GM12878 (cell line): ENCODE data around the gene TSBP1. TPM values are rescaled to one million over a fixed set of nuclear protein-coding genes. Genes with fewer than 3 reads are reported as not detected.

Experiments used
- ATAC-seq: fragments of 200-7000 bp; cut with Tn5 transposase; 3 replicates; pipeline ENCODE4 v1.9.1; 2020; ENCODE audit warnings: mild to moderate bottlenecking, moderate library complexity
- BruUV-seq: library from RNA; stranded (reverse); fragments of 400-500 nt; replicated peaks from 2 replicates; lab custom pipeline; 2021; lab: Mats Ljungman, UMichigan
- CTCF ChIA-PET: fragments of 300-600 bp; sonication (Branson Sonifier 250); formaldehyde crosslinking; extraction: SDS; loops from one replicate; lab custom pipeline; 2021; ENCODE audit warnings: inconsistent platforms; lab: Yijun Ruan, JAX
- POLR2A ChIA-PET: fragments of 350-600 bp; formaldehyde crosslinking; extraction: SDS; loops from one replicate; lab custom pipeline; 2021; ENCODE audit warnings: inconsistent platforms; lab: Charles Lee
- RAD21 ChIA-PET: fragments of 300-600 bp; sonication (Branson Sonifier 250); formaldehyde crosslinking; loops from one replicate; lab custom pipeline; 2023; ENCODE audit warnings: antibody characterized with exemption; ENCODE audit not compliant: unreplicated experiment; lab: Charles Lee
- SMC1A ChIA-PET: fragments of 300-600 bp; sonication (Branson Sonifier 250); formaldehyde crosslinking; loops from one replicate; lab custom pipeline; 2023; ENCODE audit not compliant: unreplicated experiment, uncharacterized antibody; lab: Charles Lee
- DNase-seq: peaks from one replicate; pipeline ENCODE4 v3.0.0-alpha.2; 2011; ENCODE audit warnings: low read depth, low spot score
- FAIRE-seq: peaks from 3 replicates; lab custom pipeline; 2011; peaks lifted over from hg19 to GRCh38; lab: Jason Lieb, UNC
- H2AFZ ChIP-seq: 2 replicates; pipeline ENCODE4 v1.6.0; 2011; ENCODE audit warnings: low read depth, low read length, control low read depth; ENCODE audit not compliant: control insufficient read depth
- H3K27ac ChIP-seq: 2 replicates; pipeline ENCODE4 v1.5.1; 2011; ENCODE audit warnings: control low read depth; ENCODE audit not compliant: control insufficient read depth, insufficient read depth
- H3K27me3 ChIP-seq, 2 experiments: replicated peaks in 1 of 2; 2 replicates each; pipeline versions ENCODE4 v1.6.0 to v1.6.1; 2011; ENCODE audit warnings: low read length in 1 of 2; ENCODE audit not compliant: control insufficient read depth in 2 of 2, insufficient read depth in 2 of 2
- H3K36me3 ChIP-seq, 2 experiments: 2 replicates each; pipeline ENCODE4 v1.5.1; 2011; ENCODE audit warnings: low read length in 1 of 2; ENCODE audit not compliant: control insufficient read depth in 2 of 2, insufficient read depth in 2 of 2
- H3K4me1 ChIP-seq: 2 replicates; pipeline ENCODE4 v1.6.1; 2011; ENCODE audit warnings: mild to moderate bottlenecking, low read length, moderate library complexity, mixed read lengths; ENCODE audit not compliant: control insufficient read depth, insufficient read depth
- H3K4me2 ChIP-seq: 2 replicates; pipeline ENCODE4 v1.6.0; 2011; ENCODE audit warnings: control low read depth; ENCODE audit not compliant: control insufficient read depth, insufficient read depth
- H3K4me3 ChIP-seq: fragments of 200-600 bp; sonication (generic); 2 replicates; pipeline ENCODE4 v1.5.1; 2016
- H3K79me2 ChIP-seq: 2 replicates; pipeline ENCODE4 v1.6.0; 2011; ENCODE audit warnings: low read length; ENCODE audit not compliant: control insufficient read depth, insufficient read depth
- H3K9ac ChIP-seq: 2 replicates; pipeline ENCODE4 v1.8.0; 2011; ENCODE audit warnings: low read length, control low read depth, mixed read lengths; ENCODE audit not compliant: control insufficient read depth, insufficient read depth
- H3K9me3 ChIP-seq: replicated peaks from 3 replicates; pipeline ENCODE4 v1.5.1; 2011; ENCODE audit warnings: mild to moderate bottlenecking, low read length; ENCODE audit not compliant: control insufficient read depth, insufficient read depth
- H4K20me1 ChIP-seq: 2 replicates; pipeline ENCODE4 v1.6.0; 2011; ENCODE audit not compliant: control insufficient read depth, insufficient read depth
- CBFB ChIP-seq: IDR thresholded peaks from 2 replicates; pipeline ENCODE4 v1.6.1; 2016; ENCODE audit warnings: antibody characterized with exemption, low read depth
- CEBPB ChIP-seq, 2 experiments: fragments of 150-350 bp in 1 of 2; IDR thresholded peaks; 2 replicates each; pipeline ENCODE4 v1.6.1; 2012 to 2014; ENCODE audit warnings: low read depth in 2 of 2, low read length in 2 of 2, borderline replicate concordance in 1 of 2, inconsistent platforms in 1 of 2
- CTCF ChIP-seq, 3 experiments: IDR thresholded peaks in 2 of 3; conservative IDR thresholded peaks in 1 of 3; 2 replicates each; pipeline ENCODE4 v1.5.1; 2011; ENCODE audit warnings: low read depth in 3 of 3, low read length in 3 of 3, mild to moderate bottlenecking in 3 of 3, control low read depth in 2 of 3, moderate library complexity in 2 of 3, inconsistent platforms in 1 of 3, mixed read lengths in 1 of 3; ENCODE audit not compliant: control insufficient read depth in 2 of 3, insufficient read depth in 1 of 3; ENCODE audit errors: extremely low read depth in 1 of 3
- EP300 ChIP-seq, 2 experiments: fragments of 150-350 bp in 1 of 2; IDR thresholded peaks; 2 replicates each; pipeline ENCODE4 v1.6.1; 2011 to 2012; ENCODE audit warnings: low read depth in 2 of 2, low read length in 2 of 2, borderline replicate concordance in 1 of 2, improper control_type of control experiment in 1 of 2, inconsistent platforms in 1 of 2; ENCODE audit not compliant: control insufficient read depth in 1 of 2
- FOS ChIP-seq: IDR thresholded peaks from 3 replicates; pipeline ENCODE4 v1.6.1; 2011; ENCODE audit warnings: borderline replicate concordance; ENCODE audit not compliant: insufficient read length; ENCODE audit errors: extremely low read depth
- HDAC2 ChIP-seq: fragments of 200-600 bp; sonication (generic); IDR thresholded peaks from 2 replicates; pipeline ENCODE4 v1.6.1; 2017
- HDGF ChIP-seq: fragments of 450-650 bp; IDR thresholded peaks from 2 replicates; pipeline ENCODE4 v1.6.1; 2016; ENCODE audit warnings: antibody characterized with exemption
- IRF4 ChIP-seq: IDR thresholded peaks from 2 replicates; pipeline ENCODE4 v1.6.1; 2011; ENCODE audit warnings: low read depth, low read length
- JUNB ChIP-seq: IDR thresholded peaks from 2 replicates; pipeline ENCODE4 v1.6.1; 2016; ENCODE audit warnings: antibody characterized with exemption, mild to moderate bottlenecking
- KDM1A ChIP-seq: fragments of 200-600 bp; sonication (generic); IDR thresholded peaks from 2 replicates; pipeline ENCODE4 v1.6.1; 2016; ENCODE audit warnings: borderline replicate concordance
- MAX ChIP-seq: IDR thresholded peaks from 2 replicates; pipeline ENCODE4 v1.6.1; 2012; ENCODE audit warnings: low read depth, low read length, improper control_type of control experiment
- RFX5 ChIP-seq: IDR thresholded peaks from 2 replicates; pipeline ENCODE4 v1.6.1; 2011; ENCODE audit warnings: low read depth, low read length, improper control_type of control experiment
- SMC3 ChIP-seq: IDR thresholded peaks from 2 replicates; pipeline ENCODE4 v1.6.1; 2011; ENCODE audit warnings: low read length, improper control_type of control experiment, borderline replicate concordance
- STAT1 ChIP-seq: fragments of 450-650 bp; conservative IDR thresholded peaks from 2 replicates; pipeline ENCODE4 v1.6.1; 2014; ENCODE audit warnings: antibody characterized with exemption, mild to moderate bottlenecking
- TCF7 ChIP-seq: IDR thresholded peaks from 2 replicates; pipeline ENCODE4 v1.6.1; 2014; ENCODE audit warnings: antibody characterized with exemption, borderline replicate concordance
- YY1 ChIP-seq: IDR thresholded peaks from 2 replicates; pipeline ENCODE4 v1.6.1; 2011; ENCODE audit warnings: low read depth, mild to moderate bottlenecking, low read length
- ZNF217 ChIP-seq: fragments of 450-650 bp; IDR thresholded peaks from 2 replicates; pipeline ENCODE4 v1.6.1; 2017; ENCODE audit warnings: antibody characterized with exemption, mild to moderate bottlenecking
- WGBS: methylation state at CpG from one replicate; pipeline ENCODE4 v1.1.6; 2016; ENCODE audit warnings: low lambda C conversion rate; ENCODE audit not compliant: insufficient replicate concordance, insufficient coverage; ENCODE audit errors: missing lambda C conversion rate; 5-methylcytosine and 5-hydroxymethylcytosine counted together
- in situ Hi-C: fragments of 300-500 bp; cut with MboI; formaldehyde crosslinking; loops from 9 replicates; pipeline ENCODE4 v1.14.3; 2018; ENCODE audit warnings: mixed read lengths
- intact Hi-C: fragments of 100-400 bp; cut with micrococcal nuclease; formaldehyde crosslinking; loops from one replicate; pipeline ENCODE4 v1.14.2; 2022; ENCODE audit not compliant: unreplicated experiment
- polyA plus RNA-seq, 11 experiments: library from polyadenylated mRNA; depleted of rRNA in 4 of 11; unstranded in 6 of 11; stranded (reverse) in 5 of 11; fragments of >200 nt; fragmentation: Nextera tagmentation in 4 of 11; fragmentation: Illumina TruSeq in 1 of 11; extraction: Ambion mirVana in 4 of 11; extraction: Trizol in 1 of 11; gene quantifications; 1 replicate in 1 of 11; 2 replicates in 10 of 11; pipeline versions ENCODE4 v1.2.1 to v1.2.3, GENCODE V29; 2011 to 2016; ENCODE audit warnings: inconsistent platforms in 2 of 11, missing spikeins in 2 of 11, low read depth in 1 of 11
- total RNA-seq, 4 experiments: library from RNA; depleted of rRNA in 3 of 4; stranded (reverse); fragments of >200 nt in 3 of 4; fragmentation: Illumina TruSeq in 1 of 4; extraction: Trizol in 1 of 4; gene quantifications; 2 replicates each; pipeline versions ENCODE4 v1.2.1 to v1.2.3, GENCODE V29; 2013 to 2021
- TF ChIP-seq, protein P1 (sequence below): fragments of 450-650 bp; IDR thresholded peaks from 2 replicates; pipeline ENCODE4 v1.6.1; 2017; ENCODE audit warnings: mild to moderate bottlenecking

TSBP1 gene
- total and polyA plus RNA-seq, 10 of the 15 experiments (the other 5 are each of a cell fraction or from before 2014, with no cell fraction given): not detected

DNA sequence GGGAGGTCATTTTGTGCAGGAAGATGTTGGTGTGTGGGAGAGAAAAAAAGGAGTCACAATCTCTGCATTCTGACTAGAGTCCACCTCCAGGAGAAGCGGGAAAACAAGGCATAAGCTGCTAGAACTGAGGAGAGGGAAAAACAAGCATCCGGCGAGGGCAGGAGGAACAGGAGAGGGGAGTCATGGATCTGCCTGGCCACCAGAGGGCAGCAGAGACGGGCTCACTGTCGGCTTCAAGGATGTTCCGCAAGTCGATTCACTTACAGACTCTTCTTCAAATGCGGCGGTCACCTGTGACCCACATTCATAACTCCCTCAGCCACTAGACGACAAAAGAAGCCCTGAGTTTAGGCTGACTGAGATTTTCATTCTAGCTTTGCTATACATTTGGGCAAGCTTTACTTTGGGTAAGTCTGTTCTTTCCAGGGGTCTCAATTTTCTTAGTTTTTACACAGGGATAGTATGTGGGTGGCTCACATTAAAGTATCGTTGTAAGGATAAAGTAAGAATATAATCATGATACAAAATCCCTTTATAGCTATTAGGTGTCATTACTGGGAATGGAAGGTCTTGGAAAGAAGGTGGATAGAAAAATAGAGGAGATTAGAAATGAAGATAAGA lies 41.8 kb upstream of the TSBP1 start (continued):
- TF ChIP-seq CTCF (IDR thresholded peaks at IDR 0.05 in 2 of 3, conservative IDR thresholded peaks at IDR 0.05 in 1 of 3; ENCODE audit: control insufficient read depth in 2 of 3, extremely low read depth in 1 of 3, insufficient read depth in 1 of 3, low read depth in 3 of 3, low read length in 3 of 3) (peak; percentile 84 to 96 (median 94)), YY1 (peak; percentile 73; the same call in 1 of the 2 replicates), IRF4 (0 out of 2 replicates have a peak, but pooled peaks have one; percentile 40), RFX5 (0 out of 2 replicates have a peak, but pooled peaks have one; percentile 43), SMC3 (peak; percentile 98), STAT1 (peak; percentile 68; the same call in 1 of the 2 replicates)

GRCh38 chr6:32411566-32412327 lies 40.0 kb upstream of the TSBP1 start:
- Histone ChIP-seq H3K9me3 (no peaks in the 10 kb centered on the region), H3K4me3 (no peak overlapping the region), H4K20me1 (no peaks in the 10 kb centered on the region), H3K27me3 (peaks cover 0 to 2% of the 10 kb centered on the region in 2 experiments; a peak in 3 of 4 replicates), H3K4me2 (no peak overlapping the region), H3K4me1 (no peaks in the 10 kb centered on the region), H3K27ac (no peak overlapping the region), H3K36me3 (no peaks in the 10 kb centered on the region), H3K79me2 (no peaks in the 10 kb centered on the region), H2AFZ (no peak overlapping the region), H3K9ac (no peak overlapping the region)
- BruUV-seq: no TSS peak
- no peak for ATAC-seq
- ChIA-PET RAD21 (interaction anchor here (1.4 kb wide), 1 partner anchor 288 kb away, joined by 3 read pairs; no protein-coding TSS in a partner anchor), SMC1A (interaction anchor here (1.3 to 6.5 kb wide), 6 partner anchors 8 to 385 kb away, joined by 5 to 99 read pairs (median 25); no protein-coding TSS in a partner anchor), CTCF (interaction anchor here (1.0 to 11.1 kb wide), 7 partner anchors 14 to 427 kb away, joined by 3 to 200 read pairs (median 12); partner anchors contain the start of gene TAP2), POLR2A (interaction anchor here (0.5 kb wide), 1 partner anchor 907 kb away, joined by 5 read pairs; no protein-coding TSS in a partner anchor)
- intact Hi-C loops: loop anchor here (5.0 kb wide), 1 partner anchor 456 kb away; no protein-coding TSS in a partner anchor
- DNase-seq: no peak
- in situ Hi-C loops: loop anchor here (5.0 kb wide), 3 partner anchors 164 to 456 kb away; no protein-coding TSS in a partner anchor
- no peak for FAIRE-seq
- WGBS: 47% methylated on average over 9 of the region's 9 CpGs
- TF ChIP-seq FOS: no peak
- TF ChIP-seq KDM1A: no peak
- no peak for TF ChIP-seq TCF7
- TF ChIP-seq JUNB: no peak
- no peak for TF ChIP-seq HDAC2
- TF ChIP-seq HDGF: no peak
- TF ChIP-seq EP300 (IDR thresholded peaks at IDR 0.05; ENCODE audit: borderline replicate concordance in 1 of 2, control insufficient read depth in 1 of 2, low read depth in 2 of 2, low read length in 2 of 2): no peak
- no peak for TF ChIP-seq ZNF217
- no peak for TF ChIP-seq CEBPB (IDR thresholded peaks at IDR 0.05; ENCODE audit: borderline replicate concordance in 1 of 2, low read depth in 2 of 2, low read length in 2 of 2)
- TF ChIP-seq, protein P1, sequence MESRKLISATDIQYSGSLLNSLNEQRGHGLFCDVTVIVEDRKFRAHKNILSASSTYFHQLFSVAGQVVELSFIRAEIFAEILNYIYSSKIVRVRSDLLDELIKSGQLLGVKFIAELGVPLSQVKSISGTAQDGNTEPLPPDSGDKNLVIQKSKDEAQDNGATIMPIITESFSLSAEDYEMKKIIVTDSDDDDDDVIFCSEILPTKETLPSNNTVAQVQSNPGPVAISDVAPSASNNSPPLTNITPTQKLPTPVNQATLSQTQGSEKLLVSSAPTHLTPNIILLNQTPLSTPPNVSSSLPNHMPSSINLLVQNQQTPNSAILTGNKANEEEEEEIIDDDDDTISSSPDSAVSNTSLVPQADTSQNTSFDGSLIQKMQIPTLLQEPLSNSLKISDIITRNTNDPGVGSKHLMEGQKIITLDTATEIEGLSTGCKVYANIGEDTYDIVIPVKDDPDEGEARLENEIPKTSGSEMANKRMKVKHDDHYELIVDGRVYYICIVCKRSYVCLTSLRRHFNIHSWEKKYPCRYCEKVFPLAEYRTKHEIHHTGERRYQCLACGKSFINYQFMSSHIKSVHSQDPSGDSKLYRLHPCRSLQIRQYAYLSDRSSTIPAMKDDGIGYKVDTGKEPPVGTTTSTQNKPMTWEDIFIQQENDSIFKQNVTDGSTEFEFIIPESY: no peak
- no peak for TF ChIP-seq CBFB
- TF ChIP-seq MAX: no peak
